Stimulated activated CD8-positive, alpha-beta memory T cell treated with anti-CD3 and anti-CD28 coated beads, Interleukin-15, amount 100 ng/mL, for 48 hours (primary cell): Measurements from ENCODE around the gene RASA1.
"Not testable (repeated sequence)": the region's sequence is repeated elsewhere in the genome, so short reads cannot be mapped to it uniquely, and the experiment has no call there.

Source experiments
- DNase-seq, 2 donors: peaks; one replicate each; pipeline ENCODE4 v3.0.0-alpha.2; 2020; ENCODE audit warnings: low read depth in 2 of 2

RASA1 gene

DNA sequence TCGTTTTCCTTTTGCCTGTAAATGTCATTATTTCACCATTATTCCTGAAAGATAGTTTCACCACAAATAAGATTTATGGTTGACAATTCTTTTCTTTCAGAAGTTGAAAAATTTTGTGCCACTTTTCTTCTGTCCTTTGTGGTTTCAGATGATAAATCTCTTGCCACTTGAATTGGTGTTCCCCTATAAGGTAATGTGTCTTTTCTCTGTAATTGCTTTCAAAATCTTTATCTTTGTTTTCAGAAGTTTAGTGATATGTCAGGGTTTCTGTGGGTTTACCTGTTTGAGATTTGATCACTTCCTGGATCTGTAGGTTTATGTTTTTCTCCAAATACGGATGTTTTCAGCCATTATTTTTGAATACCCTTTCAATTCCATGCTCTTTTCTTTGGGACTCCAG, 14.6 kb downstream of the RASA1 start:
- no peak for DNase-seq

DNA sequence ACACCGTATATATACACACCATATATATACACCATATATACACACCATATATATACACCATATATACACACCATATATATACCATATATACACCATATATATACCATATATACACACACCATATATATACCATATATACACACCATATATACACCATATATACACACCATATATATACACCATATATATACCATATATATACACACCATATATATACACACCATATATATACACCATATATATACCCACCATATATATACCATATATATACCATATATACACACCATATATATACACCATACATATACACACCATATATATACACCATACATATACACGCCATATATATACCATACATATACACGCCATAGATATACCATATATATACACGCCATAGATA, 19.6 kb downstream of the RASA1 start:
- not testable (repeated sequence) for DNase-seq

DNA sequence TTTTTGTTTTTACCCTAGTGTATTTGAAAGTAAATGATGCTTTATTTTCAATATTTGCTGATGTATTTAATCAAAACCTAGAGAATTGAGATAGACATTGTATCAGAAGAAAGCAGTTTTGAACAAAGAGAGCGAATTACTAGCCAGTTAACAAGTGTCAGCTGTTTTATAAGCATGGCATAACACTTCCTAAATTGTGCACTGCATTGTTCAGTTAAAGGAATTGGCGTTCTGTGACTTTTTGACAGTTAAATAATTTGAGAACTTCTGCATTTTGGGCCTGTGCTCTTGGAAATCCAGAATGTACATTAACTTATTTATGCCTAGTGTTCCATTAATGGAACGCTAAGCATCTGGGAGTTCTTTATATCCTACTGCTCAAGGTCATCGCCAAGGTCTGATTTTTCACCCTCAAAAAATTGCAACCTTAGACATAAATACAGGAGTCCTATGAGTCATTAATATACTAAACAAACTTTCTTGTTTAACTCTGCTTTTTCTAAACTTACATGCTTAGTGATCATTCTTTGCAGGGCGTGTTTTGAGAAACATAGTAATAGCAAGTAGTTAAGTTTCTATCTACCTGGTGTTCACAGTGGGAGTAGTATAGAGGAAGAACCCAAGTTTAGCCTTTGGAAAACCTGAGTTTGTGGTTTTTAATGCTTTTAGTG, 31.1 kb downstream of the RASA1 start:
- no peak for DNase-seq

DNA sequence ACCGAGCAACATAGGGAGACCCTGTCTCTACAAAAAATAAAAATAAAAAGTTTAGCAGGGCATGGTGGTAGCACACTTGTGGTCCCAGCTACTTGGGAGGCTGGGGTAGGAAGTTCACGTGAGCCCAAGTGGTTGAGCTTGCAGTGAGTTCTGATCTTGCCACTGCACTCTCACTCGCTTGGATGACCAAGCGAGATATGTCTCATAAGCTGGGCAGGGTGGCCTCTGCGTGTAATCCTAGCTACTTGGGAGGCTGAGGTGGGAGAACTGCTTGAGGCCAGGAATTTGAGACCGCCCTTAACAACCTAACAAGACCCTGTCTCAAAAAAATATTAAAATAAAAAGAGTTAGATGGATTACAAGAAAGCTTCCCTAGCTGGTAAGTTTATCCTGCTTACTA, 32.5 kb downstream of the RASA1 start:
- DNase-seq: no peak

DNA sequence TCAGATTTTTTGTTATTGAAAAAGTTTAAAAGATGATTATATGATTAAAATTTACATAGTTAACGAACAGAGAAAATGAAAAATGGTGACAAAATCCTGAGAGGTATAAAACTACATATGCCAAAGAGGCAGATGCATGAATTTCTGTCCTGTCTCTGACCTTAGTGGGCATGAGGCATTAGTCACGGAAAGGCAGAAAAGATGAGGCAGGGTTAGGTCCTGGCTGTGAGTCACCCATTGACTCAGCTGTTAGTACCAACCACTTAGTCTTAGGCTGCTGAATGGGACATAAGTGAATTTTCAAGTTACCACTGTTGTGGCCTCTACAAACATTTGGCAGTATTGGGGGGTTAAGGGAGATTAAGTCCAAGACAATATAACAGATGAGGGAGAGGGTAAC, 33.1 kb downstream of the RASA1 start:
- peak; percentile 29 to 42 for DNase-seq

DNA sequence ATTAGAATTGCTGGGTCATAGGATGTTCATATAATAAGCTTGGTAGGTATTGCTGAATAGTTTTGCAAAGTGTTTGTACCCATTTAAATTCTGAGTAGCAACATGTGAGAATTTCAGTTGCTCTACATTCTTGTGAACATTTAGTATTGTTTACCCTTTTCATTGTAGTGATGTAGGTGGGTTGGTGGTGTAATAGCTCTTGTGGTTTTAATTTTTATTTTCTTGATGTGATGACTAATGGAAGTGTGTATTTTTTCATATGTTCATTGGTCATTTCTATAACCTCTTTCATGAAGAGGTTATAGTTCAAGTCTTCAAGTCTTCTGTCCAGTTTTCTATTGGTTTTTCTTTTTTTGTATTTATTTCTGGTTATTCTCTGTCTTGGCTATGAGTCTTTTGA, 34.4 kb downstream of the RASA1 start:
- DNase-seq: no peak

DNA sequence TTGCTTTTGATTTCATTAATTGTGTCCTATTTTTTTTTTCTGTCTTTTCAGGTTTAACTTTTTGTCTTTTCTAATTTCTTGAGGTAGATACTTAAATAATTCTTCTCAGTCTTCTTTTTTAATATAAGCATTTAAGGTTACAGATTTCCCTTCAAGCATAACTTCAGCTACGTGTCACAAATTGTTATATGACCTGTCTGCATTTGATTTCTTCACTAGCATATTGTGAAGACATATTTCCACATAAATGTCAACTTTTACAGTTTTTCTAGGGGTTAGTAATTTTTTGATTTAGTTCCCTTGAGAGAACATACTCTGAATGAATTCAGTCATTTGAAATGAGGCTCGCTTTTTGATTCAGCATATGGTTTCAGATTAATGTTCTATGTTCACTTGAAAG, 35.6 kb downstream of the RASA1 start:
- no peak for DNase-seq

DNA sequence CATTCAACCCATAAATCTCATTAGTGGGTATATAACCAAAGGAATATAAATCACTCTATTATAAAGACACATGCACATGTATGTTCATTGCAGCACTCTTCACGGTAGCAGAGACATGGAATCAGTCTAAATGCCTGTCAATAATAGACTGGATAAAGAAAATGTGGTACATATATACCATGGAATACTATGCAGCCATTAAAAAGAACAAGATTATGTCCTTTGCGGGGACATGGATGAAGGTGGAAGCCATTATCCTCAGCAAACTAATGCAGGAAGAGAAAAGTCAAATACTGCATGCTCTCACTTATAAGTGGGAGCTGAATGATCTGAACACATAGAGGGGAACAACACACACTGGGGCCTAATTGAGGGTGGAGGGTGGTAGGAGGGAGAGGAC, 38.4 kb downstream of the RASA1 start:
- DNase-seq: not testable (repeated sequence)

DNA sequence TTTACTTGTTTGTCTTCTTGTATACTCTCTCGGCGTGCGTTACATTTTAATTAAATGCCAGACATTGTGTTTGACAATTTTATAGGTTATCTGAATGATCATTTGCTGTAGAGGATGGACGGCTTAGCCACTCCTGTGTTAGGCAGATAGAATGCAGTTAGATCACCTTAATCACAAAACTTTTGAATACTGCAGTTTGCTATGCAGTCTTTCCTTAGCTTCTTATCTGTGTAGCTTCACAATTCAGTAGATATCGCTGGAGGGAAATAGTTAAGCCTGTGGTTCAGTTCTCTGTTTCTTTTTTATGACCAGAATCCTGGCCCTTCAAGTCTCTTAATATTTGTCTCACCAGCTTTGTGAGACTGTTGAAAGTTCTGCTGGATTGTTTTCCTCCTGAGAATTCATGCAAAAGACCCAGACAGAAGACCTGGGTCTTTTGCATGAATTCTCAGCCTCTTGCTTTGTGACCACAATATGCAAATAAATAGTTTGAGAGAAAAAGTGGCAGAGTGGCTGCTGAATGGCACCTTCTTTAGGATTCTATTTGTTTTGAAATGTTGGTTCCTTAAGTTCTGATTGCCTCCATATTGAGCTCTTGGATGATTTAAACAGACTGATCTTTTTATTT, 40.2 kb downstream of the RASA1 start:
- no peak for DNase-seq

DNA sequence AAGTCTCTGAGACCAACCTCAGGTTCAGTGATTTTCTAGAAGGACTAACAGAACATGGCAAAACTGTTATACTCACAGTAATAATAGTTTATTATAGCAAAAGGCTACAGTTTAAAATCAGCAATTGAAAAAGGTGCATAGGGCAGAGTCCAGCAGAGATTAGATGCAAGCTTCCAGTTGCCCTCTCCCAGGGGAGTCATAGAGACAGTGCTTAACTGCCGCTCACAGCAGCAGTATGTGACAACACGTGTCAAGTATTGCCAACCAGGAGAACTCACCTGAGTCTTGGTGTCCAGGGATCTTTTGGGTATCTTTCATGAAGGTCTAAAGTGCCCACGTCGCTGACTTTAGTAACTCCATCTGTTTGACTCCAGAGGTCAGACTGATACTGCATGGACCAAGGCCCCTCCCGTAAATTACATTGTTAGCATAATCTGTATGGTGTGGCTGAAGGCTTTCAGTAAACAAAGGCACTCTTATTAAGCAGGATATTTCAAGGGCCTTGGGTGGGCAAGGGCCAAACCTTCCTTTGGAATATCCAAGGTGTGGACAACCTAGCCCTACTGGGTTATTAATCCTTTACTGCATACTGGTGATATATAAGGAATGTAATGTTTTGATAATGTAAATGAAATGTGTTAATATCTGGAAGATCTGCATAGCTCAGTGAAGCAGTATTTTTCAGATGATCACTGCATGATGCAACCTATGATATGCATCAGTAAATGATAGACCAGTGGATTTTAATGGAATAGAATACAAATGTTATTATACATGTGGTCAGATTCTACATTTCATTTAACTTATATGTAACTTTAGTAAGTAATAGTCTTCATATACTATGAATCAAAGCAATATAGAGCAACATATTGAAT, 44.0 kb downstream of the RASA1 start:
- no peak for DNase-seq

DNA sequence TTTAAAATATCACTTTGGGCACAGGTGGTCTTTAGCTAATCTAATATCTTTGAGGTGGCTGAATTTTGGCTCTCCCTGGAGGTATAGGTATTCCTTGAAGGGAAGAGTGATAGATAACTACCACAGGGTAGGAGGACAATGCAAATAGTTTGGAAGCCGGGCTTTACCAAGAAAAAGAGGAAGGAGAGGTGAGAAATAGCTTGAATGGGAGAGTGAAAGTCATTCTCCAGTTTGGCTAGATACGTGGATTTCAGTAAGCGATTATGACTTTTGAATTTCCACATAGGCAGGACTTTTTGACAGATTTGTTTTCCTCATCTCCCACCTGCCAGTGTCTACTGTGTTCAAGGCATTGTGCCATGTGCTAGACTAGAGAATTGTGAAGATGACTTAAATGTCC, 45.5 kb downstream of the RASA1 start:
- DNase-seq: no peak

DNA sequence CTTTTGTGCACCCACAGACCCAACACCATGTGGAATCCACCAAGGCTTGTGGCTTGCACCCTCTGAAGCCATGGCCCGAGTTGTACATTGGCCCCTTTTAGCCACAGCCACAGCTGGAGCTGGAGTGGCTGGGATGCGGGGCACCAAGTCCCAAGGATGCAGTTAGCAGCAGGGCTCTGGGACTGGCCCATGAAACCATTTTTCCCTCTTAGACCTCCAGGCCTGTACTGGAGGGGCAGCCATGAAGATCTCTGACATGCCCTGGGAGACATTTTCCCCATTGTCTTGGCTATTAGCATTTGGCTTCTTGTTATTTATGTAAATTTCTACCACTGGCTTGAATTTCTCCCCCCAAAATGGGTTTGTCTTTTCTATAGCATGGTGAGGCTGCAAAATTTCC, 51.8 kb downstream of the RASA1 start:
- no peak for DNase-seq

DNA sequence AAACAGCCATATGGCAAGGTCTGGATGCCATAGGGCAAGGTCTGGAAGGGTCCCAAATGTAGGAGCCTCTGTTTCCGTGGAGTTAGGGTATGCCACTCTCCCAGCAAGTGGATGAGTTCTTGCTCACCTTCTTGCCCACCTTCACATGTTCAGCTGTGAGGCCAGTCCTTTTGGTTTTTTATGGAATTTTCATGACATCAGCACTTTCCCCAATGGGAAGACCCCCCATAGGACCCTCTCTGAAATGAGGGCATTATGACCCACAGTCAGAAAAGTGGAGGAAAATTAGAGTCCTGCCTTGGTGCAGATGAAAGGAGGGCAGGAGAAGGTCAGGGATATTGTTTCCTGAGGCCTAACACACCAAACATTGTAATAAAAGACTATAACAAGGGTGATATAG, 53.9 kb downstream of the RASA1 start:
- no peak for DNase-seq

DNA sequence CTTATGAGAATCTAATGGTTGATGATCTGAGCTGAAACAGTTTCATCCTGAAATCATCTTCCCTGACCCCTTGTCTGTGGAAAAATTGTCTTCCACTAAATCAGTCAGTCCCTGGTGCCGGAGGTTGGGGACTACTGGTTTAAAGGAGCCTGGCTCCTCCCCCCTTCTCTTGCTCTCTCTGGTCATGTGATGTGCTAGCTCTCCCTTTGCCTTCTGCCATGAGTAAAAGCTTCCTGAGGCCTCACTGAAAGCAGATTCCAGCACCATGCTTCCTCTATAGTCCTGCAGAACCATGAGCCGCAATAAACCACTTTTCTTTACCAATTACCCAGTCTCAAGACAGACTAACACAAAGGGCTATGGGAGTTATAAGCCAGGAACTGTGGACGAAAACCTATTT, 54.7 kb downstream of the RASA1 start:
- no peak for DNase-seq

DNA sequence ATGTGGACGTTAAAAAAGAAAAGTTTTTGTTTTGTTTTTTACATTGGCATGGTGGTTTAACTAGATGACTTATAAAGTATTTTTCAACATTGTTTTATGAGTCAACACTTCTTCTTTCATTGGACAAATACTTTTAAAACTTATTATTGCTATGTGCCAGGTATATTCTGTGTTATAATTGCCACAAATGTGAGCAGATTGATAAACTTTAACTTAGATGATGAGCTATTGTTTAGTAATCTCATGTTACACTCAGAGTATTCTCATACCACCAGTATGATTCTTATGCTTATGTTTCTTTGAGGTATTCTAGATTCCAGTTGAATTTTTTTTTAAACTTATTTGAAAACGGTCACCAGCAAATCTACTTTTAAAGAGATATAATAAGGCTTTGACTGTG, 60.3 kb downstream of the RASA1 start:
- DNase-seq: no peak

DNA sequence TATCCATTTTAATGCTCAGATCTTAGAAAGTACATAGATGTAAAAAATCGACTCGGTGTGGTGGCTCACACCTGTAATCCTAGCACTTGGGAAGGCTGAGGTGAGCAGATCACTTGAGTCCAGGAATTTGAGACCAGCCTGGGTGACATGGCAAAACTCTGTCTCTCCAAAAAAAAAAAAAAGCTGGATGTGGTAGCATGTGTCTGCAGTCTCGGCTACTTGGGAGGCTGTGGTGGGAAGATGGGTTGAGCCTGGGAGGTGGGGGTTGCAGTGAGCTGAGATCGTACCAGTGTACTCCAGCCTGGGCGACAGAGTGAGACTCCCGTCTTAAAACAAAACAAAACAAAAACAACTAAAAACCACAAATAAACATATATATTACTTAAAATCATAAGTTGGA, 61.4 kb downstream of the RASA1 start:
- DNase-seq: no peak

DNA sequence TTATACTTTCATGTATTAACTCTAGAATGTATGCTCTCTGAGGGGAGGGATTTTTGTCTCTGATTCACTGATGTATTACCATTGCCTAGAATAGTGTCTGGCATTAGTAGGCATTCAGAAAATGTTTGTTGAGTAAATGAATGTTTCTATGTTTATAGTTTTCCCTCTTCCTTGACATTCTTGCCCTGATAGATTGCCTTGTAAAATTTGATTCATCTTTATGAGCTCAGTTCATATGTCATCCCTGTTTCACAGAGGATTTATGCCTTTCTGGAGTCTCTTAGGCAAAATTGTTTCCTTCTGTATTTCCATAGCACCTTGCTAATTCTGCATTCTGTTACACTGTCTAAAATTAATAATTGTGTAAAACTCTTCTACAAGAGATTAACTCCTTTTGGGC, 72.3 kb downstream of the RASA1 start:
- no peak for DNase-seq

DNA sequence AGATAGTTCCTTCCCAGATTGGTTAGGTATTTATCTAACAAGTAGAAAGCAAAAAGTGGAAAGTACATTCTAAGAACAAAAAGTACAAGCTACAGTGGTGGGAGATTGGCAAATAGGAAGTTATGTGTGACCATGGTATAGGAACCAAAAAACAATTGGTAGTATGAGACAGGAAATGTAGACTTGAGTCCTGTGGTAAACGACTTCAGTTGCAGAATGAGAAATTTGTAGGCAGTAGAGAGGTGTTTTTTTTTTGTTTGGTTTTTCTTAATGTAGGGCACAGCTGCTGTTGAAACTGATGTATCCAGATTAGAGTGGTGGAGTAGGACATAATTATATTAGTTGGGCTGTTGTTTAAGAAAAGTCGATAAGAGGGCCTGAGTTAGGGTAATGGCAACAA, 73.0 kb downstream of the RASA1 start:
- DNase-seq: no peak

DNA sequence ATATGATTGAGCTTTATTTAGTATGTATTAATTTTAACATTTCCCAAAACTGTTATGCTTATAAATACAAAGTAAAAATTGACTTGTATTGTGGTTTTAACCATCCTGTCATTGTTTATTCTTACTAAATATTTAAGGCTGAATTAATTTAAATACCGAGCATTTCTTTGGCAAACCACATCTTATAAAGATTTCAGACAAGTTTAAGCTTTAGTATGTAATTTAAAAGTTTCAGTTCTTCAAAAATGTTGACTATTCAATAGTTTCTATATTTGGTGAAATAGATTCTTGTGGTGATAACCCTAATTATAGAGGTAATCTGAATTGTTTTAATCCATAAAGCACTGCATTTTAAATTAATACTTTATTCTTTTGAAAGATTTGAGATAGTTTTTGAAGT, 79.6 kb downstream of the RASA1 start:
- no peak for DNase-seq

DNA sequence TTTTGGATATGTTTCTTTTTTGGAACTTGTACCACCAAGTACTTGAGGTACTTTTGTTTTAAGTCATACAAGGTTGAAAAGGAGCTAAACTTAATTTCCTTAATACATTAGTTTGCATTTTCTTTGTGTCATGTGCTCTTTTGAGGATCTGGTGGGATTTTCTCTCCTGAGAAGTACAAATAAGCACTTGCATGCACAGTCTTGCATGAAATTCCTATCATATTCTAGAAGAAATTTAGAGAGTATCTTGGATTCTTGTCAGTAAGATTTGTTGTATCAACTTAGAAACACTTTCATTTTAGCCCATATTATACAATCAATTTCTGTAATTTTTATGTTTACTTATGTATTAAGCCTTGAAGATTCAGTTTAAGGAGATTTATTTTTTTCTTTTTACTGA, 80.2 kb downstream of the RASA1 start:
- DNase-seq: no peak

DNA sequence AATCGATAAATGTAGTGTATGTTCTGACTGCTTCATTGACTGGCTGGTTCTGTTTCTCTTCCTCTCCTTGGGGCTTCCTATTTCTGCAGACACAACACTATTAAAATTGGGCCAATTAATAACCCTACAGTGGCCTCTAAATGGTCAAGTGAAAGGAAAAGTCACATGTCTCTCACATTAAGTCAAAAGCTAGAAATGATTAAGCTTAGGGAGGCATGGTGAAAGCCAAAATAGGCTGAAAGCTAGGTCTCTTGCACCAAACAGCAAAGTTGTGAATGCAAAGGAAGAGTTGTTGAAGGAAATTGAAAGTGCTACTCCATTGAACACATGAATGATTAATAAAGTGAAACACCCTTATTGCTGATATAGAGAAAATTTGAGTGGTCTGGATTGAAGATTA, 86.8 kb downstream of the RASA1 start:
- no peak for DNase-seq

DNA sequence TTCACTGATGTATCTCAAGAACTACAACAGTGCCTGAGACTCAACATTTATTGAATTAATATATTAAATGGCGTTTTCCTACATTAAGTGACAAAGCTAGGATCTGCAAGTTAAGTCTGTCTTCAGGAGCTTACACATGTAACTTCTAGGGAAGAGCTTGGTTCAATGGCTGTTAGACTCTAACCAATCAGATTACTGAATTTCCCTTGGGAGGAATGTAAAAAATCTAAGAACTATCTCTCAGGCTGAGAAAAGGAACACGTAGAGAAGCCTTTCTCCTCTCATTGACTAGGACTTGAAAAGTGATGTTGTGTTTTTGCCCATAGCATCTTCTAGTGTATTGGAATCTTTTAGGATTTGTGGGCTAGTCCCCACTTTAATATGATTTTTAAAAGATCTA, 91.4 kb downstream of the RASA1 start:
- DNase-seq: no peak

DNA sequence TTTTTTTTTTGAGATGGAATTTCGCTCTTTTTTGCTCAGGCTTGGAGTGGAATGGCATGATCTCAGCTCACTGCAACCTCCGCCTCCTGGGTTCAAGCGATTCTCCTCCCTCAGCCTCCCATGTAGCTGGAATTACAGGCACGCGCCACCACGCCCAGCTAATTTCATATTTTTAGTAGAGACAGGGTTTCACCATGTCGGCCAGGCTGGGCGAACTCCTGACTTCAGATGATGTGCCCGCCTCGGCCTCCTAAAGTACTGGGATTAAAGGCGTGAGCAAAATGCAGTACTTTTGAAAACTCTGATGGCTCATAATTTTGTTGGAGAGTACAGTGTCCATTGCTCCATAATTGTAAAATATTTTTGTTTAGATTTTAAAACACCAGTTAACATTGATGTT, 92.4 kb downstream of the RASA1 start:
- DNase-seq: no peak
